ENCODE results near the gene POLR2C. TPM values are rescaled to one million over a fixed set of nuclear protein-coding genes. Genes with fewer than 3 reads are reported as not detected.
A peak's percentile ranks its signal among the peaks of the same experiment; 100 is the strongest.

POLR2C gene
- total and polyA plus RNA-seq, 10 donors, result 23.2 to 75.6 (median 49.0) TPM

- no peak for DNase-seq
- Histone ChIP-seq H3K27ac (no peak overlapping the region), H3K36me3 (peaks cover 0 to 26% (median 11%) of the 10 kb centered on the region in 6 donors), H3K4me1 (peaks cover 15 to 46% (median 33%) of the 10 kb centered on the region in 6 donors), H3K27me3 (replicated peaks in 1 of 7) (no peaks in the 10 kb centered on the region), H3K4me3 (no peak overlapping the region), H3K9me3 (peaks cover 0 to 18% (median 14%) of the 10 kb centered on the region in 8 donors)
- 83 to 92% (median 89%) methylated on average over 3 of the region's 3 CpGs for WGBS, 5 donors
- TF ChIP-seq POLR2AphosphoS5 (IDR thresholded peaks at IDR 0.05) (no peak), POLR2A (IDR thresholded peaks at IDR 0.05) (no peak), CTCF (IDR thresholded peaks at IDR 0.05 in 8 of 11, conservative IDR thresholded peaks at IDR 0.05 in 3 of 11) (no peak)
- intact Hi-C loops (cut with DNase I; ENCODE audit: low total_unique reads), result no loop called here
Observed at GRCh38 chr16:57444711-57445110, 17.8 kb upstream of the POLR2C start.

- TF ChIP-seq POLR2AphosphoS5 (IDR thresholded peaks at IDR 0.05), result no peak
- TF ChIP-seq CTCF (IDR thresholded peaks at IDR 0.05 in 8 of 11, conservative IDR thresholded peaks at IDR 0.05 in 3 of 11), result no peak
- no peak for TF ChIP-seq POLR2A (IDR thresholded peaks at IDR 0.05)
- Histone ChIP-seq H3K36me3 (peaks cover 0 to 18% (median 3%) of the 10 kb centered on the region in 6 donors), H3K27ac (no peak overlapping the region), H3K9me3 (peaks cover 0 to 10% (median 6%) of the 10 kb centered on the region in 8 donors), H3K4me1 (peaks cover 15 to 50% (median 33%) of the 10 kb centered on the region in 6 donors), H3K27me3 (replicated peaks in 1 of 7) (no peaks in the 10 kb centered on the region), H3K4me3 (no peak overlapping the region)
- no peak for DNase-seq
- 92 to 100% (median 97%) methylated on average over 2 of the region's 2 CpGs for WGBS, 5 donors
- intact Hi-C loops (cut with DNase I; ENCODE audit: low total_unique reads), result no loop called here
Observed at GRCh38 chr16:57445510-57445909, 17.0 kb upstream of the POLR2C start.

GRCh38 chr16:57446531-57447185, 15.8 kb upstream of the POLR2C start:
- no peak for DNase-seq
- H3K4me1 ChIP-seq, result peaks cover 15 to 50% (median 33%) of the 10 kb centered on the region in 6 donors
- no peaks in the 10 kb centered on the region for H3K27me3 ChIP-seq (replicated peaks in 1 of 7)
- H3K4me3 ChIP-seq, result peak overlapping the region; percentile 71 to 97 (median 90)
- peak overlapping the region; percentile 77 to 88 (median 86) for H3K27ac ChIP-seq
- H3K9me3 ChIP-seq, result no peaks in the 10 kb centered on the region
- WGBS, 5 donors, result 3 to 6% (median 4%) methylated on average over 17 to 28 of the region's 28 CpGs
- TF ChIP-seq POLR2A (IDR thresholded peaks at IDR 0.05), result no peak
- TF ChIP-seq POLR2AphosphoS5 (IDR thresholded peaks at IDR 0.05), result no peak
- TF ChIP-seq CTCF (IDR thresholded peaks at IDR 0.05 in 8 of 11, conservative IDR thresholded peaks at IDR 0.05 in 3 of 11), result no peak
- intact Hi-C loops (cut with DNase I; ENCODE audit: low total_unique reads), result no loop called here
- H3K36me3 ChIP-seq, result peaks cover 0 to 16% (median 7%) of the 10 kb centered on the region in 6 donors

- Histone ChIP-seq H3K4me3 (peak within 1 kb of the TSS; percentile 71 to 97 (median 90)), H3K4me1 (peaks cover 15 to 50% (median 33%) of the 10 kb centered on the region in 6 donors), H3K27ac (peak within 1 kb of the TSS; percentile 77 to 88 (median 86)), H3K27me3 (replicated peaks in 1 of 7) (no peaks in the 10 kb centered on the region), H3K36me3 (peaks cover 0 to 18% (median 13%) of the 10 kb centered on the region in 6 donors), H3K9me3 (no peaks in the 10 kb centered on the region)
- peak; percentile 100 for DNase-seq
- intact Hi-C loops (cut with DNase I; ENCODE audit: low total_unique reads), result no loop called here
- TF ChIP-seq POLR2AphosphoS5 (IDR thresholded peaks at IDR 0.05), result peak; percentile 96 to 97 (median 96)
- peak in 6 of 11 experiments; percentile 24 to 57 (median 46) for TF ChIP-seq CTCF (IDR thresholded peaks at IDR 0.05 in 8 of 11, conservative IDR thresholded peaks at IDR 0.05 in 3 of 11)
- peak in 2 of 3 donors; percentile 53 to 70 for TF ChIP-seq POLR2A (IDR thresholded peaks at IDR 0.05)
- 0 to 1% (median 0%) methylated on average over 35 to 68 of the region's 68 CpGs for WGBS, 5 donors
Observed at GRCh38 chr16:57447186-57447962, 15.1 kb upstream of the POLR2C start, which contains the start of the genes CIAPIN1 and COQ9. Gene CIAPIN1, minus strand, starts transcription at chr16:57447385. Its CDS starts 6,457 bp downstream, at chr16:57440928. Gene COQ9, plus strand, starts transcription at chr16:57447479. Its CDS starts 27 bp downstream, at chr16:57447506.

Measured in spleen (tissue), 11 donors.